ENCODE results near the gene KLHL20. TPM values are rescaled to one million over a fixed set of nuclear protein-coding genes. Genes with fewer than 3 reads are reported as not detected.

The KLHL20 gene
- total RNA-seq, 1 experiment from 2014 or later, result 15.3 TPM

GRCh38 chr1:173832748-173833147, 118.0 kb downstream of the KLHL20 start:
- Histone ChIP-seq H3K4me2 (no peak overlapping the region), H3K27ac (no peak overlapping the region), H2AFZ (no peak overlapping the region), H3K4me1 (replicated peaks; ENCODE audit: insufficient read depth) (no peaks in the 10 kb centered on the region), H4K20me1 (ENCODE audit: insufficient read depth) (no peaks in the 10 kb centered on the region), H3K79me2 (ENCODE audit: low read depth) (no peaks in the 10 kb centered on the region), H3K27me3 (ENCODE audit: insufficient read depth, low read depth) (no peaks in the 10 kb centered on the region), H3K4me3 (no peak overlapping the region), H3K9me2 (ENCODE audit: insufficient read depth) (no peaks in the 10 kb centered on the region), H3F3A (ENCODE audit: insufficient read depth, low read depth) (no peaks in the 10 kb centered on the region; the same call in 1 of the 2 replicates), H3K9me3 (ENCODE audit: insufficient read depth, low read depth) (no peaks in the 10 kb centered on the region), H3K36me3 (ENCODE audit: low read depth) (peaks cover 26% of the 10 kb centered on the region; the same call in 1 of the 2 replicates)
- ChIA-PET CTCF (no interaction called here), POLR2A (ENCODE audit: unreplicated experiment) (no interaction called here)
- DNase-seq, result no peak
- intact Hi-C loops (cut with micrococcal nuclease; ENCODE audit: unreplicated experiment), result no loop called here
- BruUV-seq (replicated peaks), result no TSS peak
- no peak for TF ChIP-seq CTCF (conservative IDR thresholded peaks at IDR 0.05)
- no peak for TF ChIP-seq EZH2 (IDR thresholded peaks at IDR 0.05; ENCODE audit: low read depth)

Other genes with a start within 250 kb of the KLHL20 start
- gene PRDX6, start 237.6 kb upstream of the KLHL20 start, total RNA-seq (2021), result 376 and 421 TPM in 2 replicates
- not detected in 2 replicates for gene SLC9C2, start 111.9 kb upstream of the KLHL20 start, total RNA-seq (2021)
- gene TEX50, start 79.6 kb upstream of the KLHL20 start, total RNA-seq (2021), result not detected in 2 replicates
- gene ANKRD45, start 45.1 kb upstream of the KLHL20 start, total RNA-seq (2021), result 0.28 TPM in 1 of 2 replicates, not detected in the other
- 15.0 and 18.3 TPM in 2 replicates for gene DARS2, start 109.7 kb downstream of the KLHL20 start, total RNA-seq (2021)
- gene CENPL, start 109.9 kb downstream of the KLHL20 start, total RNA-seq (2021), result 14.4 and 19.5 TPM in 2 replicates
- gene GAS5, start 153.0 kb downstream of the KLHL20 start, total RNA-seq (2021), result 234 and 352 TPM in 2 replicates
- gene ZBTB37, start 153.4 kb downstream of the KLHL20 start, total RNA-seq (2021), result 7.4 and 8.3 TPM in 2 replicates
- gene SERPINC1, start 202.3 kb downstream of the KLHL20 start, total RNA-seq (2021), result 0.44 TPM in 1 of 2 replicates, not detected in the other

Data from PC-9 (cell line).